ENCODE measurements around the gene GMDS. TPM values are rescaled to one million over a fixed set of nuclear protein-coding genes. Genes with fewer than 3 reads are reported as not detected.

Gene GMDS
- total and polyA plus RNA-seq, 2 of the 13 experiments (the other 11 are each of a cell fraction or from before 2014, with no cell fraction given) = 64.4 to 112 TPM

DNA sequence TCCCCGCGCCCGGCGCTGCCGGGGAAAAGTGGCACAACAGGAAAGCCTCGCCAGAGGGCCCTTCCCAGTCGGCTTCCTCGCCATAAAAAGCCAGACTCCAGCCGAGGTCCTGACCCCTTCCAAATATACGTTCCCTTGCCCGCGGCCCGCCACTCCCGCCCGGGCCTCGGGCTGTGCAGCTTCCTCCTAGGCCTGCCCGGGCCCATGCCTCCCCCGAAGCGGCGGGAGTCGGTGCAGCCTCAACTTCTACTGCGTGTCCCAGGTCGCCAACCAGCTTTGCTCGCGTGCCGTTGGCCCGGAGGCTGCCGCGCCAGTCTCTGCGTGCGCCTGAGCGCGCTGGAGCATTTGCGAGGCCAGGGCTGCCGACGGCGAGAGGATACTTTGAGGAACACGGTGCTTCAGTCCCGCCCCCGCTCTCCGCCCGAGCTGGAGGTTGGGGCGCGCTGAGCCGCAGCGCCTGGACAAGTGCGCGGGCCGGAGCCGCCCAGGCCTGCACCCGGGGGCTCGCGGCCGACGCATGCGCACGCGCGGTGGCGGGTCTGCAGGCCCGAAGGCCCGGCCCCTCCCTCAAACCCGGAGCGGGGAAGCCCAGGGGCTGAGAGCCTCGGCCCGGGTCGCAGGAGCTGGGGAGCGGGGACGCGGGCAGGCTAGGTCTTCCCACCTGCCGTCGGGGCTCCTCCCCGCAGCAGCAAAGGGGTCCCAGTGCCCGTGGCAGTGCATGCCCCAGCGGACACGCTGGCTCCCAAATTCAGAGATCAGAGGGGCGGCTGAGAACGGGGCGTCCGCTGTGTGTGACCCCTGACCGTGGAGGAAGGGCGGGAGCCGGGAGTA, 625.5 kb downstream of the GMDS start:
- FAIRE-seq = no peak
- Histone ChIP-seq H3K4me2 (ENCODE audit: low read depth, low read length) (no peak overlapping the region), H3K79me2 (ENCODE audit: insufficient read depth, low read length) (no peaks in the 10 kb centered on the region), H2AFZ (ENCODE audit: low read length) (no peak overlapping the region), H3K27ac (ENCODE audit: extremely low read length, insufficient read depth, low read length) (no peak overlapping the region), H3K9ac (ENCODE audit: insufficient read depth, low read depth, low read length) (no peak overlapping the region), H3K27me3 (ENCODE audit: control insufficient read depth in 1 of 2, insufficient read depth in 2 of 2, low read length in 2 of 2) (no peaks in the 10 kb centered on the region), H3K4me1 (ENCODE audit: insufficient read depth, low read length) (no peaks in the 10 kb centered on the region), H4K20me1 (ENCODE audit: insufficient read depth, low read length) (no peaks in the 10 kb centered on the region; the same call in 1 of the 2 replicates), H3K4me3 (replicated peaks in 1 of 3; ENCODE audit: insufficient read depth in 1 of 3, low read depth in 2 of 3, low read length in 3 of 3) (no peak overlapping the region), H3K9me3 (ENCODE audit: low read length) (no peaks in the 10 kb centered on the region), H3K36me3 (replicated peaks in 1 of 2; ENCODE audit: control insufficient read depth in 1 of 2, insufficient read depth in 2 of 2, low read length in 2 of 2) (peaks cover 4 to 29% of the 10 kb centered on the region in 2 experiments; a peak in 4 of 5 replicates)
- BruUV-seq (replicated peaks) = no TSS peak
- TF ChIP-seq ZBTB3 (CRISPR knock-in tag; IDR thresholded peaks at IDR 0.05; ENCODE audit: borderline replicate concordance, low read depth) = no peak
- TF ChIP-seq ZKSCAN8 (CRISPR knock-in tag; IDR thresholded peaks at IDR 0.05; ENCODE audit: borderline replicate concordance) = no peak
- TF ChIP-seq, protein P1, sequence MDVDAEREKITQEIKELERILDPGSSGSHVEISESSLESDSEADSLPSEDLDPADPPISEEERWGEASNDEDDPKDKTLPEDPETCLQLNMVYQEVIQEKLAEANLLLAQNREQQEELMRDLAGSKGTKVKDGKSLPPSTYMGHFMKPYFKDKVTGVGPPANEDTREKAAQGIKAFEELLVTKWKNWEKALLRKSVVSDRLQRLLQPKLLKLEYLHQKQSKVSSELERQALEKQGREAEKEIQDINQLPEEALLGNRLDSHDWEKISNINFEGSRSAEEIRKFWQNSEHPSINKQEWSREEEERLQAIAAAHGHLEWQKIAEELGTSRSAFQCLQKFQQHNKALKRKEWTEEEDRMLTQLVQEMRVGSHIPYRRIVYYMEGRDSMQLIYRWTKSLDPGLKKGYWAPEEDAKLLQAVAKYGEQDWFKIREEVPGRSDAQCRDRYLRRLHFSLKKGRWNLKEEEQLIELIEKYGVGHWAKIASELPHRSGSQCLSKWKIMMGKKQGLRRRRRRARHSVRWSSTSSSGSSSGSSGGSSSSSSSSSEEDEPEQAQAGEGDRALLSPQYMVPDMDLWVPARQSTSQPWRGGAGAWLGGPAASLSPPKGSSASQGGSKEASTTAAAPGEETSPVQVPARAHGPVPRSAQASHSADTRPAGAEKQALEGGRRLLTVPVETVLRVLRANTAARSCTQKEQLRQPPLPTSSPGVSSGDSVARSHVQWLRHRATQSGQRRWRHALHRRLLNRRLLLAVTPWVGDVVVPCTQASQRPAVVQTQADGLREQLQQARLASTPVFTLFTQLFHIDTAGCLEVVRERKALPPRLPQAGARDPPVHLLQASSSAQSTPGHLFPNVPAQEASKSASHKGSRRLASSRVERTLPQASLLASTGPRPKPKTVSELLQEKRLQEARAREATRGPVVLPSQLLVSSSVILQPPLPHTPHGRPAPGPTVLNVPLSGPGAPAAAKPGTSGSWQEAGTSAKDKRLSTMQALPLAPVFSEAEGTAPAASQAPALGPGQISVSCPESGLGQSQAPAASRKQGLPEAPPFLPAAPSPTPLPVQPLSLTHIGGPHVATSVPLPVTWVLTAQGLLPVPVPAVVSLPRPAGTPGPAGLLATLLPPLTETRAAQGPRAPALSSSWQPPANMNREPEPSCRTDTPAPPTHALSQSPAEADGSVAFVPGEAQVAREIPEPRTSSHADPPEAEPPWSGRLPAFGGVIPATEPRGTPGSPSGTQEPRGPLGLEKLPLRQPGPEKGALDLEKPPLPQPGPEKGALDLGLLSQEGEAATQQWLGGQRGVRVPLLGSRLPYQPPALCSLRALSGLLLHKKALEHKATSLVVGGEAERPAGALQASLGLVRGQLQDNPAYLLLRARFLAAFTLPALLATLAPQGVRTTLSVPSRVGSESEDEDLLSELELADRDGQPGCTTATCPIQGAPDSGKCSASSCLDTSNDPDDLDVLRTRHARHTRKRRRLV (CRISPR knock-in tag; IDR thresholded peaks at IDR 0.05) = no peak
- peak; percentile 59 for TF ChIP-seq RBM22 (optimal IDR thresholded peaks at IDR 0.05; ENCODE audit: low read length)
- TF ChIP-seq GABPA (IDR thresholded peaks at IDR 0.05; ENCODE audit: low read depth, low read length) = 0 out of 2 replicates have a peak, but pooled peaks have one; percentile 12
- no peak for TF ChIP-seq GABPA (CRISPR knock-in tag; IDR thresholded peaks at IDR 0.05; ENCODE audit: low read depth)
- no peak for TF ChIP-seq CENPT (CRISPR knock-in tag; IDR thresholded peaks at IDR 0.05; ENCODE audit: low read depth)
- TF ChIP-seq AGO2 (optimal IDR thresholded peaks at IDR 0.05; ENCODE audit: low read depth, low read length) = peak; percentile 79
- no peak for TF ChIP-seq HNRNPH1 (optimal IDR thresholded peaks at IDR 0.05; ENCODE audit: low read depth, low read length)
- TF ChIP-seq SP5 (CRISPR knock-in tag; IDR thresholded peaks at IDR 0.05; ENCODE audit: borderline replicate concordance, low read depth) = no peak
- POLR2A ChIA-PET = no interaction called here
- intact Hi-C loops (cut with micrococcal nuclease; ENCODE audit: unreplicated experiment) = no loop called here
- ATAC-seq = no peak
- 97% methylated on average over 71 of the region's 83 CpGs for WGBS (ENCODE audit: low lambda C conversion rate)
- CTCF ChIA-PET (ENCODE audit: low intra/inter-chr PET ratio, low total read pairs) = no interaction called here
- no peak for DNase-seq (ENCODE audit: low spot score)
- in situ Hi-C loops (cut with HindIII; ENCODE audit: extremely low pct_ligation_motif_present, low pct_unique_long_range_greater_than_20kb) = no loop called here
